GM21515 (cell line): ENCODE data around the gene KLRD1.
"Not testable (repeated sequence)": the region's sequence is repeated elsewhere in the genome, so short reads cannot be mapped to it uniquely, and the experiment has no call there.

Experiments used
- ATAC-seq: cut with Tn5 transposase; IDR thresholded peaks from one replicate; pipeline ENCODE4 v1.9.1; 2021; ENCODE audit not compliant: unreplicated experiment

Gene KLRD1

GRCh38 chr12:10367714-10368113 lies 60.0 kb downstream of the KLRD1 start:
- not testable (repeated sequence) for ATAC-seq

GRCh38 chr12:10368206-10369171 lies 60.8 kb downstream of the KLRD1 start:
- ATAC-seq, result no peak

GRCh38 chr12:10369557-10370415 lies 62.1 kb downstream of the KLRD1 start:
- ATAC-seq, result no peak

- not testable (repeated sequence) for ATAC-seq
Measured at GRCh38 chr12:10371893-10372535, 64.3 kb downstream of the KLRD1 start.

- no peak for ATAC-seq
Measured at GRCh38 chr12:10372559-10372958, 64.9 kb downstream of the KLRD1 start.

- no peak for ATAC-seq
Measured at GRCh38 chr12:10374624-10375018, 67.0 kb downstream of the KLRD1 start.

- ATAC-seq, result not testable (repeated sequence)
Measured at GRCh38 chr12:10378737-10379136, 71.1 kb downstream of the KLRD1 start.
